MCF 10A (cell line): Measurements from ENCODE around the gene OOSP3. TPM values are rescaled to one million over a fixed set of nuclear protein-coding genes. Genes with fewer than 3 reads are reported as not detected.

Experiments used
- BruUV-seq: library from RNA; stranded (reverse); fragments of 400-500 nt; replicated peaks from 2 replicates; lab custom pipeline; 2021; lab: Mats Ljungman, UMichigan
- CTCF ChIA-PET: fragments of 300-600 bp; sonication (Branson Sonifier 250); formaldehyde crosslinking; extraction: SDS; loops from one replicate; lab custom pipeline; 2021; ENCODE audit warnings: antibody characterized with exemption, inconsistent platforms; lab: Yijun Ruan, JAX
- POLR2A ChIA-PET: fragments of 300-600, 350-650 bp; sonication (Branson Sonifier 250); formaldehyde crosslinking; extraction: SDS; loops from one replicate; lab custom pipeline; 2020; ENCODE audit warnings: antibody characterized with exemption, inconsistent platforms; lab: Yijun Ruan, JAX
- DNase-seq: peaks from one replicate; pipeline ENCODE4 v3.0.0-alpha.2; 2018; ENCODE audit not compliant: unreplicated experiment
- H3K27ac Mint-ChIP-seq: one replicate; pipeline ENCODE4 v1.8.0; 2022; ENCODE audit warnings: mild to moderate bottlenecking, low read depth, mixed read lengths; ENCODE audit not compliant: unreplicated experiment
- H3K27me3 Mint-ChIP-seq: one replicate; pipeline ENCODE4 v1.8.0; 2022; ENCODE audit warnings: mixed read lengths; ENCODE audit not compliant: insufficient read depth, unreplicated experiment
- H3K36me3 Mint-ChIP-seq: one replicate; pipeline ENCODE4 v1.8.0; 2022; ENCODE audit warnings: mild to moderate bottlenecking, moderate library complexity, mixed read lengths; ENCODE audit not compliant: insufficient read depth, unreplicated experiment
- H3K4me1 Mint-ChIP-seq: one replicate; pipeline ENCODE4 v1.8.0; 2022; ENCODE audit warnings: mixed read lengths; ENCODE audit not compliant: insufficient read depth, unreplicated experiment
- H3K4me3 Mint-ChIP-seq: one replicate; pipeline ENCODE4 v1.8.0; 2022; ENCODE audit warnings: mild to moderate bottlenecking, moderate library complexity, mixed read lengths; ENCODE audit not compliant: unreplicated experiment
- H3K9me3 Mint-ChIP-seq: one replicate; pipeline ENCODE4 v1.8.0; 2022; ENCODE audit warnings: mixed read lengths; ENCODE audit not compliant: unreplicated experiment
- CTCF ChIP-seq: fragments of 200-600 bp; IDR thresholded peaks from one replicate; pipeline ENCODE4 v1.8.0; 2022; ENCODE audit warnings: antibody characterized with exemption, mild to moderate bottlenecking; ENCODE audit not compliant: unreplicated experiment
- intact Hi-C: fragments of 100-400 bp; cut with micrococcal nuclease; formaldehyde crosslinking; loops from 2 replicates; pipeline ENCODE4 v1.14.1; 2022
- total RNA-seq: library from RNA; stranded (reverse); gene quantifications from 2 replicates; pipeline ENCODE4 v1.2.3, GENCODE V29; 2022

OOSP3 gene
- total RNA-seq, 1 experiment from 2014 or later = not detected

- no peak for DNase-seq
- Mint-ChIP-seq H3K4me3 (no peak overlapping the region), H3K4me1 (no peaks in the 10 kb centered on the region), H3K27ac (no peak overlapping the region), H3K27me3 (no peaks in the 10 kb centered on the region), H3K36me3 (no peaks in the 10 kb centered on the region), H3K9me3 (peaks cover 6% of the 10 kb centered on the region)
- no peak for TF ChIP-seq CTCF
- POLR2A ChIA-PET = interaction anchor here (0.8 kb wide), 1 partner anchor 10 kb away, joined by 3 read pairs; no protein-coding TSS in a partner anchor
- intact Hi-C loops = no loop called here
- CTCF ChIA-PET = no interaction called here
- BruUV-seq = no TSS peak
Measured at GRCh38 chr11:59872076-59872475, 6.5 kb upstream of the OOSP3 start.

- Mint-ChIP-seq H3K36me3 (no peaks in the 10 kb centered on the region), H3K27ac (no peak overlapping the region), H3K27me3 (no peaks in the 10 kb centered on the region), H3K9me3 (no peaks in the 10 kb centered on the region), H3K4me1 (no peaks in the 10 kb centered on the region), H3K4me3 (no peak overlapping the region)
- TF ChIP-seq CTCF = no peak
- intact Hi-C loops = no loop called here
- ChIA-PET CTCF (no interaction called here), POLR2A (no interaction called here)
- BruUV-seq = no TSS peak
- DNase-seq = no peak
Measured at GRCh38 chr11:59875856-59876519, 2.6 kb upstream of the OOSP3 start.

GRCh38 chr11:59877325-59877724, 1.3 kb upstream of the OOSP3 start:
- no peaks in the 10 kb centered on the region for H3K27me3 Mint-ChIP-seq
- DNase-seq = no peak
- CTCF ChIA-PET = no interaction called here
- no peaks in the 10 kb centered on the region for H3K36me3 Mint-ChIP-seq
- H3K4me3 Mint-ChIP-seq = no peak overlapping the region
- intact Hi-C loops = no loop called here
- H3K9me3 Mint-ChIP-seq = no peaks in the 10 kb centered on the region
- no peak for TF ChIP-seq CTCF
- BruUV-seq = no TSS peak
- H3K4me1 Mint-ChIP-seq = no peaks in the 10 kb centered on the region
- POLR2A ChIA-PET = no interaction called here
- H3K27ac Mint-ChIP-seq = no peak overlapping the region

- no peak overlapping the region for H3K27ac Mint-ChIP-seq
- H3K27me3 Mint-ChIP-seq = no peaks in the 10 kb centered on the region
- H3K4me1 Mint-ChIP-seq = no peaks in the 10 kb centered on the region
- CTCF ChIA-PET = no interaction called here
- no peak for DNase-seq
- BruUV-seq = no TSS peak
- TF ChIP-seq CTCF = no peak
- intact Hi-C loops = no loop called here
- H3K36me3 Mint-ChIP-seq = no peaks in the 10 kb centered on the region
- POLR2A ChIA-PET = no interaction called here
- no peaks in the 10 kb centered on the region for H3K9me3 Mint-ChIP-seq
- no peak overlapping the region for H3K4me3 Mint-ChIP-seq
Measured at GRCh38 chr11:59877784-59878183, 798 bp upstream of the OOSP3 start.
